Activated CD4-positive, alpha-beta memory T cell treated with anti-CD3 and anti-CD28 coated beads, Interleukin-2, amount 10 ng/mL, durations not matched to agents 7 days and 5 days (primary cell): Measurements from ENCODE around the gene VIPR2. TPM values are rescaled to one million over a fixed set of nuclear protein-coding genes. Genes with fewer than 3 reads are reported as not detected.
"Not testable (repeated sequence)": the region's sequence is repeated elsewhere in the genome, so short reads cannot be mapped to it uniquely, and the experiment has no call there.

ENCODE experiments used
- CTCF ChIA-PET: fragments of 350-600 bp; sonication (Branson Sonifier 250); formaldehyde crosslinking; loops from one replicate; lab custom pipeline; 2021; ENCODE audit warnings: antibody characterized with exemption, inconsistent platforms; lab: Charles Lee
- POLR2A ChIA-PET: fragments of 350-600 bp; sonication (Branson Sonifier 250); formaldehyde crosslinking; loops from one replicate; lab custom pipeline; 2021; ENCODE audit warnings: antibody characterized with exemption; lab: Charles Lee
- DNase-seq: peaks from one replicate; pipeline ENCODE4 v3.0.0-alpha.2; 2020
- H3K27ac Mint-ChIP-seq: one replicate; pipeline ENCODE4 v1.8.0; 2021; ENCODE audit warnings: mild to moderate bottlenecking, mixed read lengths
- H3K27me3 Mint-ChIP-seq: one replicate; pipeline ENCODE4 v1.8.0; 2021; ENCODE audit warnings: mixed read lengths
- H3K36me3 Mint-ChIP-seq: one replicate; pipeline ENCODE4 v1.8.0; 2021; ENCODE audit warnings: low read depth, mixed read lengths
- H3K4me1 Mint-ChIP-seq: one replicate; pipeline ENCODE4 v1.8.0; 2021; ENCODE audit warnings: mixed read lengths
- H3K4me3 Mint-ChIP-seq: one replicate; pipeline ENCODE4 v1.8.0; 2021; ENCODE audit warnings: mild to moderate bottlenecking, mixed read lengths
- H3K9me3 Mint-ChIP-seq: one replicate; pipeline ENCODE4 v1.8.0; 2021; ENCODE audit warnings: mixed read lengths
- total RNA-seq, 2 experiments: library from RNA; stranded (reverse); gene quantifications; one replicate each; pipeline ENCODE4 v1.2.3, GENCODE V29; 2021

Gene VIPR2
- total RNA-seq, 2 experiments from 2014 or later = 0.13 to 0.23 TPM

DNA sequence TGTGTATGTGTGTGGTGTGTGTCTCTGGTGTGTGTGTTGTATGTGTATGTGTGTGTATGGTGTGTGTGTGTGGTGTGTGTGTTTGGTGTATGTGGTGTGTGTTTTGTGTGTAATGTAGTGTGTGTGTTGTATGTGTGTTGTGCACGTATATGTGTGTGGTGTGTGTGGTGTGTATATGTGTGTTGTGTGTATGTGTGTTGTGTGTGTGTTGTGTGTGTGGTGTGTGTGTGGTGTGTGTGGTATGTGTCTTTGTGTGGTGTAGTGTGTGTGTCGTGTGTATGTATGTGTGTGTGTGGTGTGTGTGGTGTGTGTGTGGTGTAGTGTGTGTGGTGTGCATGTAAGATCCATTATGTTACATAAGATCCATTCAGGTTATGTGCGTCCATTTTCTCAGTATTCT, 21.9 kb upstream of the VIPR2 start:
- H3K27ac Mint-ChIP-seq = no peak overlapping the region
- H3K9me3 Mint-ChIP-seq = peaks cover 9% of the 10 kb centered on the region
- POLR2A ChIA-PET = no interaction called here
- no peaks in the 10 kb centered on the region for H3K27me3 Mint-ChIP-seq
- no peak overlapping the region for H3K4me3 Mint-ChIP-seq
- no peaks in the 10 kb centered on the region for H3K36me3 Mint-ChIP-seq
- DNase-seq = no peak
- CTCF ChIA-PET = no interaction called here
- H3K4me1 Mint-ChIP-seq = no peaks in the 10 kb centered on the region

DNA sequence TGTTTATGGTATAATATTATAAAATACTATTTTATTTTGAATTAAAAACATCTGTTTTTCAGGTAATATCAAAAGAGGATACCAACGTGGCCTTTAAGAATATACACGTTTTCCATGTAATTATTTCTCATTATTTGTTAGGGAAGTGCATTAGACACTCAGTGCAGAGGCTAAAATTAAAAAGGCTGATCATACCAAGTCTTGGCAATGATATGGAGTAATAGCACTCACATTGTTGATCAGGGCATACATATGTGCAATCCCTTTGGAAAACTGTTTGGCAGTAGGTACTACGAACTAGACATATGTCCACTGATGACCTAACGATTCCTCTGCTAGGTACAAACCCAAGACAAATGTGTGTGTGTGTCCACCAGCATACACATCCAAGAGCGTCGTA, 20.7 kb upstream of the VIPR2 start:
- ChIA-PET CTCF (no interaction called here), POLR2A (no interaction called here)
- Mint-ChIP-seq H3K9me3 (peaks cover 7% of the 10 kb centered on the region), H3K27me3 (no peaks in the 10 kb centered on the region), H3K27ac (no peak overlapping the region), H3K4me1 (no peaks in the 10 kb centered on the region), H3K4me3 (no peak overlapping the region), H3K36me3 (no peaks in the 10 kb centered on the region)
- no peak for DNase-seq

DNA sequence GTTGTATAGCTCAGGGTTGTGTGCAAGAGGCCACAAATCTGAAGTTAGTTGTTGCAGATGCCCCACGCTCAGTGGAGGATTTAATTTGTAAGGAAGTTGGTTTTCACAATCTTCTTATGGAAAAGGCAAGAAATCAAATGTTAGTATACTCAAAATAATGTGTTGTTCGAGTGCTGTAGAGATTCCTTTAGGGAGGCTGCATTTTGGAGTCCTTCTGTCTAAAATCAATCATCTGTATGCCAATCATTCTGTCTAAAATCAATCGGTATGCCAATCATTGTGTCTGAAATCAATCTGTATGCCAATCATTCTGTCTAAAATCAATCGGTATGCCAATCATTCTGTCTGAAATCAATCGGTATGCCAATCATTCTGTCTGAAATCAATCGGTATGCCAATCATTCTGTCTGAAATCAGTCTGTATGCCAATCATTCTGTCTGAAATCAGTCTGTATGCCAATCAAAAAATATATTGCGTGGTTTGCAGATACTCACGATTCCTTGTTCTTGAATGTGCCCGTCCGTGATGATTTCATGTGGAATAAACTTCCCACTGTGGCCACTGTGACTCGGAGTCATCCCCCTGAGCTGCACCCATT, 19.1 kb upstream of the VIPR2 start:
- H3K36me3 Mint-ChIP-seq, H3K4me3 Mint-ChIP-seq, CTCF ChIA-PET, DNase-seq, H3K27ac Mint-ChIP-seq, POLR2A ChIA-PET, H3K4me1 Mint-ChIP-seq, H3K9me3 Mint-ChIP-seq, H3K27me3 Mint-ChIP-seq: not testable (repeated sequence)

DNA sequence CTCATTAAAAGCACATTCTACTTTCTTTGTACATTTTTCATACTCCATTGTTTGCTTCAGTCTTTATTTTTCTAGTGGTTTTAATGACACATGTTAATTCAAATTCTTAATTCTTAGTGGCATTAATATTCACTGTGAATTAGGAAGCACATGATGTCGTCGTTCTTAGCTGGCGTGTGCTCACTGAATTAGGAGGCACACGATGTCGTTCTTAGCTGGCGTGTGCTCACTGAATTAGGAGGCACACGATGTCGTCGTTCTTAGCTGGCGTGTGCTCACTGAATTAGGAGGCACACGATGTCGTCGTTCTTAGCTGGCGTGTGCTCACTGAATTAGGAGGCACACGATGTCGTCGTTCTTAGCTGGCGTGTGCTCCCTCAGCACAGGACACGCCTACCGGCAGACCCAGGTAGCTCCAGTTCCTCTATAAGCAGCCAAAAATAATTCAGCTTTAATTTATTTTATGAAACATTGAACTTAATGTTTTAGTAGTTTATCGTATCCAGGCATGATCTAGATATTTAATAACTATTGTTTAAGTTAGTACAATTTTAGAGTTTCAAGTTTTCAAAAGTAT, 17.5 kb upstream of the VIPR2 start:
- H3K36me3 Mint-ChIP-seq, POLR2A ChIA-PET, H3K27me3 Mint-ChIP-seq, H3K9me3 Mint-ChIP-seq, H3K4me1 Mint-ChIP-seq, H3K4me3 Mint-ChIP-seq, H3K27ac Mint-ChIP-seq, CTCF ChIA-PET, DNase-seq: not testable (repeated sequence)

DNA sequence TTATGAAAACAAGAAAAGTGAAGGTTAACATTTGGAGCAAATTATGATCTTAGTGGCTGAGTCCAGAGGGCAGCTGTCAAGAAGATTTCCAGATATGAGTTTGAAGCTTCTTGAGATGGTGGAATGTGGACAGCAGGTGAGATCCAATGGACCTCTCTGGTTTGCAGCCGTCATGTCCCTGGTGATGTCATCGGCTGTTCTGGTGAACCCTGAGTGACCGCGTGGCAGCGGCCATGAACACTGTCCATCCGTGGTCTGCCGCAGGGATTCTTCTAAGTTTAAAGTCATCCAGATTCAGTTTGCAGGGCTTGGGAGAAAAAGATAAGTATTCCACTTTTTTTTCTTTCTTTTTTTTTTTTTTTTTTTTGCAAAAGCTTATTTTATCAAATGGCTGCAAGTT, 15.8 kb upstream of the VIPR2 start:
- H3K36me3 Mint-ChIP-seq = no peaks in the 10 kb centered on the region
- H3K27me3 Mint-ChIP-seq = no peaks in the 10 kb centered on the region
- ChIA-PET CTCF (interaction anchor here (0.6 kb wide), 1 partner anchor 37 kb away, joined by 3 read pairs; no protein-coding TSS in a partner anchor), POLR2A (no interaction called here)
- H3K4me3 Mint-ChIP-seq = no peak overlapping the region
- H3K27ac Mint-ChIP-seq = no peak overlapping the region
- no peaks in the 10 kb centered on the region for H3K9me3 Mint-ChIP-seq
- DNase-seq = no peak
- H3K4me1 Mint-ChIP-seq = no peaks in the 10 kb centered on the region

DNA sequence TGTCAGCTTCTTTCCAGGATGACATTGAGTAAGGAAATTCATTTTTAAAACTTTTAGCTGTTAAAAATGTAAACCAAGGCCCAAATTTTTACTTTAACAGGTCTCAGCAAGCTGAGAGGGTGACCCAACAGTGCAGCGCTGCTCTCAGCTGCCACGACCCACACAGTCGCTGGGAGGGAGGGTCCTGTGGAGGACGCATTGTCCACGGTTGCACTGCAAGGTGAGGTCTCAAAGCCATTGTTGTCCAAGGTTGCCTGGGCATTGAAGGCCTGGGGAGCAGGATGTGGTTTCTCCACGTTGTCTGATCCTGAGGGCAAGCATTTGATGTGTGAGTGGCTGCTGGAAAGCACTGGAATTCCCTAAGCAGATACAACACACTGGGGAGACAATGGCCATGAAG, 15.1 kb upstream of the VIPR2 start:
- ChIA-PET CTCF (no interaction called here), POLR2A (no interaction called here)
- H3K27me3 Mint-ChIP-seq = no peaks in the 10 kb centered on the region
- H3K27ac Mint-ChIP-seq = no peak overlapping the region
- no peak for DNase-seq
- no peaks in the 10 kb centered on the region for H3K4me1 Mint-ChIP-seq
- H3K36me3 Mint-ChIP-seq = no peaks in the 10 kb centered on the region
- H3K4me3 Mint-ChIP-seq = no peak overlapping the region
- H3K9me3 Mint-ChIP-seq = no peaks in the 10 kb centered on the region

DNA sequence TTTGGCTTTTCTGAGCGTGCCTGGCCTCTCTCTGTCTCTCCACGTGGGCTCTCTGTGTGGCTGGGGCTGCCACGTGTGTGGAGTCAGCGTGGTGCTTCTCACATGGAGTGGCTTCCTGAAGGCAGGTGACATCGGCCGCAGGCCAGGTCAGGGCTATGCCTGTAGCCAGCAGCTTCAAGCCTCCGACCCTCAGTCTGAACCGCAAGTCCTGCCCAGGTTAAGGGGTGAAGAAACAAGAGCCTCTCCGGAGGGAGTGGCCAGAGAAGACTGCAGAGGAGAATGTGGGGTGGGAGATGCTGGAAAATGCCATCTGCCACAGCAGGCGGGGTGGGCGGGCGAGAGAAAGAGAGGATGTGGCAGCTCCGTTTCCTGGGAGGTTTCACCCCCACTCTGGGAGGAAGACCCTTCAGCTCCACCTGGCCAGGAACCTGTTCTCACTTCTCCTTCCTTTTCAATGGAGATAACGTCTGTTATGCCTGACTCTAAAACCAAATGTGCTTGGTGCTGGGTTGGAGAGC, 14.3 kb upstream of the VIPR2 start:
- Mint-ChIP-seq H3K27me3 (no peaks in the 10 kb centered on the region), H3K9me3 (no peaks in the 10 kb centered on the region), H3K36me3 (no peaks in the 10 kb centered on the region), H3K4me3 (no peak overlapping the region), H3K27ac (no peak overlapping the region), H3K4me1 (no peaks in the 10 kb centered on the region)
- CTCF ChIA-PET = no interaction called here
- DNase-seq = no peak
- POLR2A ChIA-PET = no interaction called here

DNA sequence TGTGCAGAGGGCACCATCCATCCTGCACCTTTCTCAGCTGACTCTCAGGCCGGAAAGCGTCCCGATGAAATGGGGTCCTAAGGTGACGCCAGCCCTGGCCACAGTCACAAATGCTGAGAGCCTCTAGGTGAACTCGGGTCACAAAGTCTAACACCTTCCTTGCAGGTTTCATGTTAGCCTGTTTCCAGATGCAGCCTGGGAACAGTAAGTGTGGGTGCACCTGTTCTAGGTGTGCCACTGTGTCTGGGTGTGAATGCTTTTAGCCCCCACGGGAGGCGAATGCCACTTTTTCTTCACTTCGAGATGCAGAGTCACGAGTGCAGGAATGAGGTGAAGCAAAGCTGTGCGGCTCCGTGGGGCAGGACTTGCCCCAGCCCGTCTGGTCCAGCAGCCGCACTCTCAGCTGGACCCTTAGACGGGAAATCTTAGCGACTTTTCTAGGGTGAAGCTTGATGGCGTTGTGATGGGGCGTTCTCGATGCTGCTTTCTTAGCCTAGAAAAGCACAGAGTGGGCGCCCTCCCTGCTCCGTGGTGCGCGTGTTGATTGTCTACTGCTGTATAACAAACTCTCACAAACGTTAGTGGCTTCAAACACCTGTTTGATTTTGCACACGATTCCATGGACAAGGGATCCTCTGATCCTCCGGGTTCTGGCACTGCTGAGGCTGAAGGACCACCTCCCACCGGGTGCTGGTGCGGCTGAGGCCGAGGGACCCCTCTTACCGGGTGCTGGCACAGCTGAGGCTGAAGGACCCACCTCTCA, 13.6 kb upstream of the VIPR2 start:
- CTCF ChIA-PET = no interaction called here
- Mint-ChIP-seq H3K9me3 (no peaks in the 10 kb centered on the region), H3K4me3 (no peak overlapping the region), H3K27me3 (no peaks in the 10 kb centered on the region), H3K36me3 (no peaks in the 10 kb centered on the region), H3K27ac (no peak overlapping the region), H3K4me1 (no peaks in the 10 kb centered on the region)
- POLR2A ChIA-PET = no interaction called here
- DNase-seq = no peak

DNA sequence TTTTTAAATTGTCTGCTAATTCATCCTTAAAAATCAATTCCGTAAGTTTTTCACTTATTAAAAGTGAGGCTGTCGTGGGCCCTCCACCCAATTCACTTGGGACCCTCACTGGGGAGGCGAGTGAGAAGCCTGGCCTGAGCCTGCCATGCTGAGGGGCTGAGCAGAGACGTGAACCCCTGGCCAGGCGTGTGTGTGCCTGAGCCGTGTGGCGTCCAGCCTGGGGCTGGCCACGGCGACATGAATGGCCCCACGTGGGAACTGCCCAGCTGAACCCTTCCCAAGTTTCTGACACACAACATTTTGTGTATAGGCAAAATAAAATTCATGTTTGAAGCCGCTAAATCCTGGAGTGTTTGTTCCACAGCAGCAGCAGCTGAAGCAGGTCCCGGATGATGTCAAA, 13.0 kb upstream of the VIPR2 start:
- DNase-seq = no peak
- no peaks in the 10 kb centered on the region for H3K9me3 Mint-ChIP-seq

DNA sequence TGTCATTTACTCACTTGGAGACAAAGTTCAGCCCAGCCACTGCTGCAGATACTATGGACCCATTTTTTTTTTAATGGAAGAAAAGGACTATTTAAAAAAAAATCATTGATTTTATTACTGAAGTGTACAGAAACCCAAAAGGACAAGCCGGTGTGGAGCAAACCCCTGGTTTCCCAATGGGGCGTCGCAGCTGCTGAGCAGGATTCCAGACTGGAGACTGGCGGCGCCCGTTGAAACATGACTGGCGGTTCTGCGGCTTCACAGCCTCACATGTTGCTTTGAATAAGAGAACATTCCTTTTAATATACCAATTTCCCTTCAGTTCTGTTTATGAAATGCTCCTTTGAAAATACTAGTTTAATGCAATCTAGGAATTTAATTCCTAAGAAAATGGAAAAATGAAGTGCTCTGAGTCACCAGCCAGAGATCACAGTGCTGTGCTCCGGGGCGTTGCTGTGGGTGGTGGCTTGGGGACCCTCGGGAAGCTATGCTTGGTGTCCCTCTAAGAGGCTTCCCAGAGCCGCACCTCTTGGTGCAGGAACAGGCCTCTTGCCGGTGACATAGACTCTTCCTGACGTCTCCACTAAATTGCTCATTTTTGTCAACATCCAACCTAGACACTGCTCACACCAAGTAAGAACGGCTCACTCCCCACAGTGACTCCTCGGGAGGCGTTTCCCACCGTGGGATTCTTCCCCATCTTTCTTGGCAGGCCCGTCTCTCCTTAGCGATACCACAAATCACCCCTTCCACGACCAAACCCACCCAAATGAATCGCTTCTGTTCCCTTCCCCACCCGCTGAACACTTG, 12.0 kb upstream of the VIPR2 start:
- H3K27ac Mint-ChIP-seq = no peak overlapping the region
- ChIA-PET POLR2A (no interaction called here), CTCF (no interaction called here)
- no peaks in the 10 kb centered on the region for H3K27me3 Mint-ChIP-seq
- no peaks in the 10 kb centered on the region for H3K9me3 Mint-ChIP-seq
- H3K4me3 Mint-ChIP-seq = no peak overlapping the region
- no peaks in the 10 kb centered on the region for H3K4me1 Mint-ChIP-seq
- no peaks in the 10 kb centered on the region for H3K36me3 Mint-ChIP-seq
- no peak for DNase-seq

More for the DNA sequence above, 13.0 kb upstream of the VIPR2 start:
- no peak overlapping the region for H3K4me3 Mint-ChIP-seq
- H3K27ac Mint-ChIP-seq = no peak overlapping the region
- no peaks in the 10 kb centered on the region for H3K27me3 Mint-ChIP-seq
- POLR2A ChIA-PET = no interaction called here
- H3K36me3 Mint-ChIP-seq = no peaks in the 10 kb centered on the region
- CTCF ChIA-PET = no interaction called here
- no peaks in the 10 kb centered on the region for H3K4me1 Mint-ChIP-seq

DNA sequence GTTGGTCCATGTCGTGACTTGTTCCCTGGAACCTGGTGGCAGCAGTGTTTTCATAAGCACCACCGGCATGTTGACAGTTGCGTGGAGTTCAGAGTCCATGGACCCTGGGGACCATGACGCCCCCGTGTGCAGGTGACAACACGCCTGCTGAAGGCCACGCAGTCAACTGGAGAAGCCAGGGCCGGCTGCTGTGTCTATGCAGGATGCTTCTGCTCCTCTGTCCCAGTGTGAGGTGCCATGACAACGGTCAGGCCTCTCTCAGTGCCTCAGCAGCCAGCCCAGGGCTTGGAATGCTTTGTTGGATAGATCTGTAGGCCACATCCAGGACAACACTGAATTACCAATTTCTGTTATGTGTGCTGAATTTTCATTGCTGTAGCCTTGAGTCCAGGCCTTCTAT, 10.7 kb upstream of the VIPR2 start:
- no peak overlapping the region for H3K4me3 Mint-ChIP-seq
- DNase-seq = no peak
- H3K9me3 Mint-ChIP-seq = no peaks in the 10 kb centered on the region
- no peaks in the 10 kb centered on the region for H3K36me3 Mint-ChIP-seq
- no peak overlapping the region for H3K27ac Mint-ChIP-seq
- H3K4me1 Mint-ChIP-seq = no peaks in the 10 kb centered on the region
- CTCF ChIA-PET = no interaction called here
- H3K27me3 Mint-ChIP-seq = no peaks in the 10 kb centered on the region
- POLR2A ChIA-PET = no interaction called here

DNA sequence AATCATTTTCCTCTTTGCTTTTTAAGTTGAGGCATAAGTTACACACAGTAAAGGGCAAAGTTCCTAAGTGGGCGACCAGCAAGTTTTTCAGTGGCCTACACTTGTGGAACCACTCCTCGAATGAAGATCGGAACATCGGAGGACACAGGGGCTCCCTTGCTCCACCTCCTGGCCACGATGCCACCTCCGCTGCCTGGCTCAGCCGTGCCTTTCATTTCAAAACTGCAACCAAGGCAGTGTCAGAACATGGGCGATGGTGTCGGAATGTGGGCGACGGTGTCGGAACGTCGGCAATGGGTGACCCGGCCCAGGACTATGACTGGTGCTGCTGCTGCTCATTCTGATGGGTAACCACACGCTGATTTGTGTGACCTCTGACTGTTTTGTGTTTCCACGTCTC, 9.6 kb upstream of the VIPR2 start:
- no peak overlapping the region for H3K4me3 Mint-ChIP-seq
- no peak for DNase-seq
- CTCF ChIA-PET = no interaction called here
- POLR2A ChIA-PET = no interaction called here
- H3K27ac Mint-ChIP-seq = no peak overlapping the region
- H3K27me3 Mint-ChIP-seq = no peaks in the 10 kb centered on the region
- no peaks in the 10 kb centered on the region for H3K36me3 Mint-ChIP-seq
- no peaks in the 10 kb centered on the region for H3K4me1 Mint-ChIP-seq
- no peaks in the 10 kb centered on the region for H3K9me3 Mint-ChIP-seq

DNA sequence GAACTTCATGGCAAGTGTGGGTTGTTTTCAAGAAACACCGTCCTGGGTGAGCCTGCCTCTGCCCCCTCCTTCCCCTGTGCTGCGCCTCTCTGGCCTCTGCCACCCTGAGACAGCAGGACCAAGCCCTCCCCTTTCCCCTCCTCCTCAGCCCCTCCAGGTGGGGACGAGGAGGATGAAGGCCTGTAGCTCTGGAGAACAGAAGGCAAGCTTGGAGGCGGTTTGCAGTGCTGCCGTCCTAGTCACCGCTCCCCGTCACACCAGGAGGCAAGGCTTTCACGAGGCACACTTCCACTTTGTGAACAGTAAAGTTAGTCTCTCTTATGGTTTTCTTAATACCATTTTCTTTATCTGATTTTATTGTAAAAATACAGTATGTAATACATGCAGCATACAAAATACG, 8.8 kb upstream of the VIPR2 start:
- no peaks in the 10 kb centered on the region for H3K9me3 Mint-ChIP-seq
- no peaks in the 10 kb centered on the region for H3K4me1 Mint-ChIP-seq
- H3K27ac Mint-ChIP-seq = no peak overlapping the region
- H3K4me3 Mint-ChIP-seq = no peak overlapping the region
- no peak for DNase-seq
- H3K36me3 Mint-ChIP-seq = no peaks in the 10 kb centered on the region
- ChIA-PET CTCF (no interaction called here), POLR2A (no interaction called here)
- no peaks in the 10 kb centered on the region for H3K27me3 Mint-ChIP-seq
